ENCODE data around the gene LGI4.
A peak's percentile ranks its signal among the peaks of the same experiment; 100 is the strongest.

The LGI4 gene

DNA sequence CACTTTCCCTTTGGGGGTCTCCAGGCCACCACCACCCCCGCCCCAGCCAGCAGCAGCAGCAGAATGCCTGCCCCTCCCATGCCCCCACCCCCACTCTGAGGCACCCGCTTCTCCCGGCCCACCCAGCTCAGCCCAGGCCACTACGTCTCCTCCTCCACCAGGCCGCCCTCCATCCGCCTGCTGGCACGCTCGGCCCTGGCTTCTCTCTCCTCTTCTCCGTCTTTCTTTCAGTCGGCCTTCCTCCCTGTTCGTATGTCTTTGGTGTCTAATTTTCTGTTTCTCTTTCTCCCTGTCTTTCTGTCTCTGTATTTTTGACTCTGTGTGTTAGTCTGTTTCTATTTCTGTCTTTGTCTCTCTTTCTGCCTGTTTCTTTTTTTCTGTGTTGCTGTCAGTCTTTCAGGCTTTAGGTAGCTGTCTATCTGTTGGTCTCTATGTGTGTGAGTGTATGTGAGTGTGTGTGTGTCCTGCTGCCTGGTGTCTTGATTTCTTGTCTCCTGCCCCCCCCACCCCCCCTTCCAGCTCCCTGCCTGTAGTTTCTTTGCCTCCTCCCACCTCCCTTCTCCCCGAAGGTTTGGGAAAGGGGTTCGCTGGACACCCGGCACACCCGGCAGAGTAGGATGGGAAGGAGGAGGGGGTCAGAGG lies at the start of gene LGI4:
Gene LGI4, minus strand, starts transcription at position 459 of the 642 bp plus-strand sequence. Its CDS starts 379 bp downstream, at position 80.
- no peak for DNase-seq

- DNase-seq = no peak
These were observed 49.4 kb upstream of the LGI4 start for GRCh38 chr19:35184267-35184666.

- no peak for DNase-seq
These were observed 46.5 kb upstream of the LGI4 start for GRCh38 chr19:35181387-35181786.

- no peak for DNase-seq
These were observed 45.0 kb upstream of the LGI4 start for GRCh38 chr19:35179830-35180229.

GRCh38 chr19:35178701-35179100 lies 43.8 kb upstream of the LGI4 start:
- no peak for DNase-seq

GRCh38 chr19:35177377-35178274 lies 42.8 kb upstream of the LGI4 start:
- DNase-seq = no peak

DNA sequence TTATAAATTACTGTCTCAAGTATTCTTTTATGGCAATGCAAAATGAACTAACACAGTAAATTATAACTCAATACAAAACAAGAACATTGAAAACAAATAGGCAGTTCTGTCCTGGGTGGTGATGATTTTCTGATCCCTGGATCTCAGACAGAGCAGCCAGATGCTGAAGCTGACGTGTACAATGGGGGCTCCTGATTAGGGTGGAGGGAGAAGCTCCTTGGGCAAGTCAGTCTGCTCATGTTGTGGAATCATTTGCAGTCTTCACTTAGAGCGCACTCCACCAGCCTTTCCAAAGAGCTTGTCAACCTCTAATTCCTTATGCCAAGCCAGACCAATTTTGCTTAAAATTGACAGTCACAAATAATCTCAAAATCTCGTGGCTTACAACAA lies 41.3 kb upstream of the LGI4 start:
- DNase-seq = no peak

DNA sequence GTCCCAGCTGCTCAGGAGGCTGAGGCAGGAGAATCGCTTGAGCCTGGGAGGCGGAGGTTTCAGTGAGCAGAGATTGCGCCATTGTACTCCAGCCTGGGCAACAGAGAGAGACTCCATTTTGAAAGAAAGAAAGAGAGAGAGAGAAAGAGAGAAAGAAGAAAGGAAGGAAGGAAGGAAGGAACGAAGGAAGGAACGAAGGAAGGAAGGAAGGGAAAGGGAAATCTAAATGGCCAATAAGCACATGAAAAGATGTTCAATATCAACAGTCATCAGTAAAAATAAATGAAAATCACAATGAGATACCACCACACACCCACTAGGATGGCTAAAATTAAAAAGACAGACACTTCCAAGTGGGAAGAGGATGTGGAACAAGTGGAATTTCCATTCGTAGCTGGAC lies 39.4 kb upstream of the LGI4 start:
- no peak for DNase-seq

- peak; percentile 1 for DNase-seq
These were observed 36.9 kb upstream of the LGI4 start for GRCh38 chr19:35171730-35172129.

DNA sequence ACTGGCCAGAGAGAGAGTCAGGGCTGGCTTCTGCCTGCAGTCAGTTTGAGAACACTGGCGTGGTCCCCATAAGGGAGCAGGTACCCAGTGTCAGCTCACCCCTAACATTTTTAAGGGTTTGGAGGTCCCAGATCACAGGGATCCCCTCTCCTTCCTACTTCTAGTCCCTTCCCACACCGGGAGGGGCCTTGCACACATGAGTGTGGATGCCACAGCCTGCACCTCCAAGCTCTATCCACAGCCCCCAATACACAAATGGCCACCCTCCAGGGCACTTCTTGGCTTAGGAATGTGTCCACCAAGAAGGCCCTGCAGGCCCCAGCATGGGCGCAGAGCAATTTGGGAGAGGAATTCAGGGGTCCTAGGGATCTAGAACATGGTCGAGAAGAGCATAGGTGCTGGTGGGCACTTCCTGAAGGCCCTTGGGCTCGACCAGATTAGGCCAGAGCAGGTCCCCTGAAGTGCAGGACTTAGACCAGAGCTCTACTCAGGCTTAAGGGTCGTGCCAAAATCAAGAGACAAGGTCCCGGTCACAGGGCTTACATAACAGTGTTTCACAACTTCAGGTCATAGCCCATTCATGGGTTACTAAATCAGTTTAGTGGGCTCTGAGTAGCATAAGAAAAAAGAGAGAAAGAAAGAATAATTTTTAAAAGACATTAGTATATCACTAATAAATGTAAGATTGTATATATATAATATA lies 35.7 kb upstream of the LGI4 start:
- no peak for DNase-seq

DNA sequence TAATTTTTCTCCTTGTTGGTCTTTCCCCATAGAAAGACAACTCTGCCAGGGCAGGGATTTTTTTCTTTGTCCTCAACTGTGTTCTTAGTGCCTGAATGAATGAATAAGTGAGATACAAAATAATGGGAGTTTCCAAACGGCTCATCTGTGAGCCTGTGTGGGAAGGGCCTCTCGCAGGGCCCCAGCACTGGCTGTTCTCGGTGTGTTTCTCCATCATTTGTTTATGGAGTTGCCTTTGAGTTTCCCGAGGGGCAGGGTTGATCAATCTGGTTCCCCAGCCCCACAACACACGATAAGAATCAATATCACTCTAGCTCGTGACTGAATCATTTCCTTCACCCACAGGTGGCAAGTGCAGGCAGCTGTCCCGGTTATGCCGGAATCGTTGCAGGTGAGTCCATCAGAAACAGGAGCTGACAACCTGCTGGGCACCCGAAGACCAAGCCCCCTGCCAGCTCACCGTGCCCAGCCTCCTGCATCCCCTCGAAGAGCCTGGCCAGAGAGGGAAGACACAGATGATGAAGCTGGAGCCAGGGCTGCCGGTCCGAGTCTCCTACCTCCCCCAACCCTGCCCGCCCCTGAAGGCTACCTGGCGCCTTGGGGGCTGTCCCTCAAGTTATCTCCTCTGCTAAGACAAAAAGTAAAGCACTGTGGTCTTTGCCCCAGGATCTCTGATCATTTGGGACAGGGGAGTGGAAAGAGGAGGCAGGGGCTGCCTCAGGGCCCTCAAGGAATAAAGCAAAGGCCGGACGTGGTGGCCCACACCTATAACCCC lies 34.5 kb upstream of the LGI4 start:
- no peak for DNase-seq

- no peak for DNase-seq
These were observed 33.3 kb upstream of the LGI4 start for GRCh38 chr19:35168196-35168595.

DNA sequence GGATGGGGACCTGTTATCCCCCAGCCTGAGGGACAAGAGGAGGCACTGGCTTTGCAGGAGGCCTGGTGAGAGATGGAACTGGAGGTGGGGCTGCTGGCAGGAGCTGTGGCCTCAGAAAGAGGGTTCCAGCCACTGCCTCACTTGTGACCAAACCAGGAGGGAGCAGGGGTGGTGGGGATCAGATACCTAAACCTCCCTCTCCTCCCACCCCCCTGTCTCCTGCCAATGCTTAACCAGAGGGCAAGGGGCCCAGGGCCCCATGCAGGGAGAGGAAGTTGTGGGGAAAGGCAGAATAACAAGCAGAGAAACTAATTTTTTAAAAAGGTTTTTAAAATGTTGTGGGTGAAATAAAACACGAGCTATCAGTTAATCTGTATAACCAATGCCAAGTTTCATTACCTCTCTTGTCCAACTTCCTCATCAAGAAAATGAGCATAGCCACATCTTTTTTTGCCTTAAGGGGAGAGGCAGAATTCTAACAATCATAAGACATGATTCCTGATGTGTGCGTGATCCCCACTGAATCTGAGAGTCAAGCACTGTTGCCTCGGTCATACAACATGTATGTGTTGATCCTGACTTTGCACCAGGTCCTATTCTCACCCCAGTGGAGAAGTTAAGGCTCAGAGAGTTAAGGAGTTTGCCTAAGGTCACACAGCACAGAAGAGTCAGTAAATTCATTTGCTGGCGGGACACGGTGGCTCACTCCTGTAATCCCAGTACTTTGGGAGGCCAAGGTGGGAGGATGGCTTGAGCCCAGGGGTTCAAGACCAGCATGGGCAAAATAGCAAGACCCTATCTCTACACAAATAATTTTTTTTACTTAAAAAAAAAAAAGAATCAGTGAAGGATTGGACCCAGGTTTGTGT lies 32.6 kb upstream of the LGI4 start:
- no peak for DNase-seq

DNA sequence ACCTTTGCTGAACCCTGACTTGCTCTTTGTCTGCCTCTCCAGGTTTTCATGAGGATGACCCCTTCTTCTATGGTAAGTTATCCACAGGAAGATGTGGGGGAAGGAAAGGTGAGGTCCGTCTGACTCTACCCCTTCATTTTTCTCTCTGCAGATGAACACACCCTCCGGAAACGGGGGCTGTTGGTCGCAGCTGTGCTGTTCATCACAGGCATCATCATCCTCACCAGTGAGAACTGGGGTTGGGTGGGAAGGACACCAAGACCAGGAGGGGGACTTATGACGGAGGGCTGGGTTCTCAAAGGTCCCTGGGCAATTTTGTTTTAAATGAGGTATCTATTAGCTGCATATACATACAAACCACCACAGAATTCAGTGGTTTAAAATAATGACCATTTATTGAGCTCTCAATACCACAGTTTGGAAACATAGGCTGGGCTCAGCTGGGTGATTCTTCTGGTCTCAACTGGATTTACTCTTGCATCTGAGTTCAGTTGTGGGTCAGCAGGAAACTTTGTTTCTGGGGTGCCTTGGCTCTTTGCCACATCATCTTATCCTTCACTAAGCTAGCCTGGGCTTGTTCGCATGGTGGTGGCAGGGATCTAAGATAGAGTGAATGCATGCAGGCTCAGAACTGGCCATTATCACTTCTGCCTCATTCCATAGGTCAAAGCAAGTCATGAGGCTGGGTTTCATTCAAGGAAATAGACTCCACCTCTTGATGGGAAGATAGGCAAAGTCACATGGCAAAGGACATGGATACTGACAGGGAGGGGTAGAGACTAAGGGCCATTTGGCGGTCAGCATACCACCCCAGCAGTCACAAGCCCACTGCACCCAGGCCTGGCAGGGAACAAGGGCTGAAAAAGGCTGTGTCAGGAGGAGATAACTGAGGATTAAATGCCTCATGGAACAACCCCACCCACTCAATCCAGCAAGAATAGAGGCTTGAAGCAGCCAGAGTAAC lies 31.5 kb upstream of the LGI4 start:
- no peak for DNase-seq

DNA sequence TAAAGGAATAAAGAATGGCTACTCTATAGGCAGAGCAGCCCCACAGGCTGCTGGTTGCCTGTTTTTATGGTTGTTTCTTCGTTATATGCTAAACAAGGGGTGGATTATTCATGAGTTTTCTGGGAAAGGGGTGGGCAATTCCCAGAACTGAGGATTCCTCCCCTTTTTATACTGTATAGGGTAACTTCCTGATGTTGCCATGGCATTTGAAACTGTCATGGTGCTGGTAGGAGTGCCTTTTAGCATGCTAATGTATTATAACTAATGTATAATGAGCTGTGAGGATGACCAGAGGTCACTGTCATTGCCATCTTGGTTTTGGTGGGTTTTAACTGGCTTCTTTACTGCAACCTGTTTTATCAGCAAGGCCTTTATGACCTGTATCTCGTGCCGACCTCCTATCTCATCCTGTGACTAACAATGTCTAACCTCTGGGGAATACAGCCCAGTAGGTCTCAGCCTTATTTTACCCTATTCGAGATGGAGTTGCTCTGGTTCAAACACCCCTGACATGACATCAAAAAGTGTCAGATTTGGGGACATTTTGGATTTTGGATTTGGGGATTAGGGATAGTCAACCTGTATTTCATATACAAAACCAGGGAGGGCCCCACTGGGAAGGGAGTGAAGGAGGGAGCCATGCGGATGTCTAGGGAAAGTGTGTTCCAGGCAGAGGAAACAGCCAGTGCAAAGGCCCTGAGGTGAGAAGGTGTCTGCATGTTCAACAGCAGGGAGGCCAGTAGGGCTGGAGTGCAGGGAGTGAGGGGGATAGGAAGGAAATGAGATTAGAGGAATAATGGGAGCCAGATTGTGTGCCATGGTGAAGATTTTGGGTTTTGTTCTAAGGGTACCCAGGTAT lies 30.6 kb upstream of the LGI4 start:
- no peak for DNase-seq

- no peak for DNase-seq
These were observed 29.6 kb upstream of the LGI4 start for GRCh38 chr19:35164418-35164817.

- no peak for DNase-seq
These were observed 27.8 kb upstream of the LGI4 start for GRCh38 chr19:35162471-35163326.

- DNase-seq = no peak
These were observed 26.5 kb upstream of the LGI4 start for GRCh38 chr19:35161434-35161743.

All from midbrain (tissue), 1 donor.